Muscle of back (tissue), 10 donors: ENCODE measurements around the gene RGS18. TPM values are rescaled to one million over a fixed set of nuclear protein-coding genes. Genes with fewer than 3 reads are reported as not detected.

Source experiments
- polyA plus RNA-seq, 10 donors: library from polyadenylated mRNA; unstranded; fragments of 120-200 nt; gene quantifications; one replicate each; pipeline ENCODE4 v1.2.1, GENCODE V29; 2013; ENCODE audit not compliant: insufficient read length in 10 of 10

Gene RGS18
- polyA plus RNA-seq, 10 donors = 0.80 to 2.0 (median 1.3) TPM

Other genes with a start within 250 kb of the RGS18 start
- gene RGS21, start 158.5 kb downstream of the RGS18 start, polyA plus RNA-seq = under 1 TPM in 3 of 10 donors, not detected in 7; 0.07 to 0.14 (median 0.14) TPM